ENCODE results near the gene GCSH.

GCSH gene

DNA sequence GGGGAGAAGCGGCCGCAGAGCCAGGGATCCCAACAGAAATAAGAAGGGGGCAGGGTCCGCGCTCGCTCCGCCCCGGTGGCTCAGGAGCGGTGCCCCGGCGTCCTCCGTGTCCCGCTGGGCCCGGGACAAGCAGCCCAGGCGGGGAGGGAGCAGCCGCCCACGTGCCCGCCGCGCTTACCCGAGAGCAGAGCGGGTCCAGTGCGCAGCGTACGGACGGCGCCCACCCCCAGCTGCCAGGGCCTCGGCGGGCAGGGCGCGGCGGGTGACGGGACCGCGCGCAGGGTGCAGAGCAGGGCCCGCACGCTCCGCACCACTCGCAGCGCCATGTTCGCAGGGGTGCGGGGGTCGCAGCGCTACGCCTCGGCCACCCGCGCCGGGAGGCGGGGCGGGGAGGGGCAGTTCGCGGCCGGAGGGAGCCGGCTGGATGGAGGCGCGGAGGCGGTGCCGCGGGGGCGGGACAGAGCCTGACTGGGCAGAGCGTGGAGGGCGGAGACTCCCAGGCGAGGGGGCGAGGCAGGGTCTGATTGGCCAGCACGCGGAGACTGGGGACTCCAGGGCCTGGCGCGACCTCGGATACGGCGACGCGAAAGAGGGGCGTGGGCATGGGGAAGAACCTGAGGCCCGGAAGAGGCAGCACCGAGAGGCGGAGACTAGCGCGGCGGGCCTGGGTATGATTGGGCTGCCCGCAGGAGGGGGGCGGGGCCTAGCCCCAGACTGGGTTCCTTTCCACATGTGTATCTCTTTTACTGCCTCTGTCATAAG lies at the start of gene GCSH:
Gene GCSH (minus strand): TSS at position 443 of the 762 bp plus-strand sequence. CDS start 117 bp downstream, at position 326.
- H3K4me3 Mint-ChIP-seq = peak within 1 kb of the TSS; percentile 86
- peaks cover 5% of the 10 kb centered on the region for H3K9me3 Mint-ChIP-seq
- peak within 1 kb of the TSS; percentile 67 for H3K27ac Mint-ChIP-seq
- H3K27me3 Mint-ChIP-seq = no peaks in the 10 kb centered on the region
- peaks cover 19% of the 10 kb centered on the region for H3K4me1 Mint-ChIP-seq (ENCODE audit: low read depth)
- H3K36me3 Mint-ChIP-seq (ENCODE audit: low read depth) = peaks cover 5% of the 10 kb centered on the region

GRCh38 chr16:81143921-81144471 lies 47.8 kb upstream of the GCSH start:
- H3K27me3 Mint-ChIP-seq = peaks cover 7% of the 10 kb centered on the region
- no peaks in the 10 kb centered on the region for H3K9me3 Mint-ChIP-seq
- H3K27ac Mint-ChIP-seq = no peak overlapping the region
- H3K4me3 Mint-ChIP-seq = no peak overlapping the region
- H3K4me1 Mint-ChIP-seq (ENCODE audit: low read depth) = no peaks in the 10 kb centered on the region
- H3K36me3 Mint-ChIP-seq (ENCODE audit: low read depth) = no peaks in the 10 kb centered on the region

GRCh38 chr16:81142864-81143263 lies 46.7 kb upstream of the GCSH start:
- H3K27ac Mint-ChIP-seq = no peak overlapping the region
- no peaks in the 10 kb centered on the region for H3K36me3 Mint-ChIP-seq (ENCODE audit: low read depth)
- no peaks in the 10 kb centered on the region for H3K4me1 Mint-ChIP-seq (ENCODE audit: low read depth)
- H3K27me3 Mint-ChIP-seq = peaks cover 7% of the 10 kb centered on the region
- no peaks in the 10 kb centered on the region for H3K9me3 Mint-ChIP-seq
- H3K4me3 Mint-ChIP-seq = no peak overlapping the region

GRCh38 chr16:81140930-81141780 lies 45.0 kb upstream of the GCSH start:
- Mint-ChIP-seq H3K4me3 (no peak overlapping the region), H3K27ac (no peak overlapping the region), H3K27me3 (peaks cover 5% of the 10 kb centered on the region), H3K4me1 (ENCODE audit: low read depth) (no peaks in the 10 kb centered on the region), H3K36me3 (ENCODE audit: low read depth) (no peaks in the 10 kb centered on the region), H3K9me3 (no peaks in the 10 kb centered on the region)

GRCh38 chr16:81138831-81139557 lies 42.8 kb upstream of the GCSH start:
- Mint-ChIP-seq H3K4me3 (no peak overlapping the region), H3K27me3 (no peaks in the 10 kb centered on the region), H3K27ac (no peak overlapping the region), H3K4me1 (ENCODE audit: low read depth) (no peaks in the 10 kb centered on the region), H3K36me3 (ENCODE audit: low read depth) (no peaks in the 10 kb centered on the region), H3K9me3 (no peaks in the 10 kb centered on the region)

- Mint-ChIP-seq H3K4me3 (no peak overlapping the region), H3K9me3 (no peaks in the 10 kb centered on the region), H3K27me3 (no peaks in the 10 kb centered on the region), H3K4me1 (ENCODE audit: low read depth) (no peaks in the 10 kb centered on the region), H3K27ac (no peak overlapping the region), H3K36me3 (ENCODE audit: low read depth) (no peaks in the 10 kb centered on the region)
These were observed 41.6 kb upstream of the GCSH start for GRCh38 chr16:81137754-81138153.

DNA sequence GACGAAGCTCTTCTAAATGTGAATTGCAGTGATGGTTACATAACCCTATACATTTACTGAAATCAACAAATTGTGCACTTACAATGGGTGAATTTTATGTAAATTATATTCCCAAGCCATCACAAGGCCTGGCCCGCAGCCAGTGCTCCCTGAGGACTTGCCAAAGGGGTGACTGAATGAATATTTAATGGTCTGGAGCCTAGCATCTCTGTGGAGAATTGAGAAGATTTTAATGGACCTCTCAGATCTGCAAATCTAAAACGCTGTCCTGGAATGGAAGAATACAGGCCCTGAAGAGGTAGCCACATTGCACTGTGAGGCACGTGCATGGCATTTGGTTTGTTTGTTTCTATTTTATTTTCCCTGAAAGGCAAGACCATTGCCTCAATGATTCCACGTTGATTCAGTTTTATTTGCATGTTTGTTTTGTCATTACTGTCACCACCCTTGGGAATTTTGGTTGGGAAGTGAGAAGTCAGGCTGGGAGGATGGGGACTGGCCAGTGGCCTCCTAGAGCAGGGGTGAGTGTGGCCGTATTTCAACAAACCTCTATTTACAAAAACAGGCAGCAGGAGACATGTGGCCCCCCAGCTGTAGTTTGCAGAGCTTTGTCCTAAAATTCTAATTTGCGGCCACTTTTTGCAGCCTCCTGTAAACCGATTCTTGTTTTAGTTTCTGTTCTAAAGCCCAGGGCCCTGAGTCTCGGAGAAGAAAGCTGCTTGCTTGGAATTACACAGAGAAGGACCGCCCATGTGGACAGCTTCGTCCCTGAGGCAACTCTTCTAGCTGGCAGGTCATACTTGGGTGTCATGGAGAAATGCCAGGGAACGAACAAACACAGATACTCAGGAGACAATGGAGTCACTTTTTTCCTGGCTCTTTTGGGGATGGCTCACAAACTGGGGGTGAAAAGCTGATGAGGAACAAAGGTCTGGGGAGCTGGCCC lies 40.5 kb upstream of the GCSH start:
- no peak overlapping the region for H3K27ac Mint-ChIP-seq
- H3K4me3 Mint-ChIP-seq = no peak overlapping the region
- H3K4me1 Mint-ChIP-seq (ENCODE audit: low read depth) = no peaks in the 10 kb centered on the region
- no peaks in the 10 kb centered on the region for H3K27me3 Mint-ChIP-seq
- H3K9me3 Mint-ChIP-seq = no peaks in the 10 kb centered on the region
- no peaks in the 10 kb centered on the region for H3K36me3 Mint-ChIP-seq (ENCODE audit: low read depth)

DNA sequence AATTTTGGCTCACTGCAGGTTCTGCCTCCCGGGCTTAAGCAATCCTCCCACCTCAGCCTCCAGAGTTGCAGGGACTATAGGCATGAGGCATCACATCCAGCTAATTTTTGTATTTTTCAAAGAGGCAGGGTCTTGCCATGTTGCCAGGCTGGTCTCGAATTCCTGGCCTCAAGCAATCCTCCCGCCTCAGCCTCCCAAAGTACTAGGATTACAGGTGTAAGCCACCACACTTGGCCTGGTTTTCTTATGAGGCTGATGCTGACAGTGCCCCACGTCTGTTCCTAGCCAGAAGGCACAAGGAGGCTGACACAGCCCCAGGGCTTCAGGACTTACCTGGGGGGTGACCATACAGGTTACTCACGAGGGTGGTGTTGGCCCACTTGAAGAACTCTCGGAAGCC lies 33.9 kb upstream of the GCSH start:
- H3K27me3 Mint-ChIP-seq = peaks cover 4% of the 10 kb centered on the region
- no peak overlapping the region for H3K27ac Mint-ChIP-seq
- H3K9me3 Mint-ChIP-seq = no peaks in the 10 kb centered on the region
- H3K4me3 Mint-ChIP-seq = no peak overlapping the region
- H3K36me3 Mint-ChIP-seq (ENCODE audit: low read depth) = no peaks in the 10 kb centered on the region
- no peaks in the 10 kb centered on the region for H3K4me1 Mint-ChIP-seq (ENCODE audit: low read depth)

DNA sequence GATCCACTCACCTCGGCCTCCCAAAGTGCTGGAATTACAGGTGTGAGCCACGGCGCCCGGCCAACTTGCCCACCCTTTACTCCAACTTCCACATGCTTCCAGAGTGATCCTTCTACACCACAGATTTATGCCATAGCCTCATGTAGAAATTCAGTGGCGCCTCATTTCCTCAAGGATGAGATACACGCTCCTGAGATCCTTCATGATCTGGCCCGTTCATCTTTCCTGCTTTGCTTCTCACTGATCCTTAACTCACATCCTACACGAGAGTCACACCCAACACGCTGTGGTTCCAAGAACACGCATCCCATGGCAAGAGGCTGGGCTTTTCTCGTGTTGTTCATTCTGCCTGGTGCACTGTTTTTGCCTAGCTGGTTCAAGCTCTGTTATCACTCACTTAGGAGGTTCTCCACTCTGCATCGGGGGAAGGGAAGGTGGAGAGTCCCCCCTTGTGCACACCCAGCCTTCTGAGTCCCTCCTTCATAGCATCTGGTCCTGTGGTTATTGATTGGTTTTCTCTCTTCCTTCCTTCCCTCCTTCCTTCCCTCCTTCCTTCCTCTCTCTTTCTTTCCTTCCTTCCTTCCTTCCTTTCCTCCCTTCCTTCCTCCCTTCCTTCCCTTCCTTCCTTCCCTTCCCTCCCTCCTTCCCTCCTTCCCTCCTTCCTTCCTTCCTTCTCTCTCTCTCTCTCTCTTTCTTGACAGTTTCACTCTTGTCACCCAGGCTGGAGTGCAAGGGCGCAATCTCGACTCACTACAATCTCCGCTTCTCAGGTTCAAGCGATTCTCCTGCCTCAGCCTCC lies 32.7 kb upstream of the GCSH start:
- Mint-ChIP-seq H3K27ac (no peak overlapping the region), H3K27me3 (peaks cover 4% of the 10 kb centered on the region), H3K36me3 (ENCODE audit: low read depth) (no peaks in the 10 kb centered on the region), H3K4me1 (ENCODE audit: low read depth) (no peaks in the 10 kb centered on the region), H3K4me3 (no peak overlapping the region), H3K9me3 (no peaks in the 10 kb centered on the region)

GRCh38 chr16:81127051-81127450 lies 30.9 kb upstream of the GCSH start:
- Mint-ChIP-seq H3K27me3 (peaks cover 4% of the 10 kb centered on the region), H3K4me3 (no peak overlapping the region), H3K4me1 (ENCODE audit: low read depth) (no peaks in the 10 kb centered on the region), H3K27ac (no peak overlapping the region), H3K36me3 (ENCODE audit: low read depth) (no peaks in the 10 kb centered on the region), H3K9me3 (no peaks in the 10 kb centered on the region)

DNA sequence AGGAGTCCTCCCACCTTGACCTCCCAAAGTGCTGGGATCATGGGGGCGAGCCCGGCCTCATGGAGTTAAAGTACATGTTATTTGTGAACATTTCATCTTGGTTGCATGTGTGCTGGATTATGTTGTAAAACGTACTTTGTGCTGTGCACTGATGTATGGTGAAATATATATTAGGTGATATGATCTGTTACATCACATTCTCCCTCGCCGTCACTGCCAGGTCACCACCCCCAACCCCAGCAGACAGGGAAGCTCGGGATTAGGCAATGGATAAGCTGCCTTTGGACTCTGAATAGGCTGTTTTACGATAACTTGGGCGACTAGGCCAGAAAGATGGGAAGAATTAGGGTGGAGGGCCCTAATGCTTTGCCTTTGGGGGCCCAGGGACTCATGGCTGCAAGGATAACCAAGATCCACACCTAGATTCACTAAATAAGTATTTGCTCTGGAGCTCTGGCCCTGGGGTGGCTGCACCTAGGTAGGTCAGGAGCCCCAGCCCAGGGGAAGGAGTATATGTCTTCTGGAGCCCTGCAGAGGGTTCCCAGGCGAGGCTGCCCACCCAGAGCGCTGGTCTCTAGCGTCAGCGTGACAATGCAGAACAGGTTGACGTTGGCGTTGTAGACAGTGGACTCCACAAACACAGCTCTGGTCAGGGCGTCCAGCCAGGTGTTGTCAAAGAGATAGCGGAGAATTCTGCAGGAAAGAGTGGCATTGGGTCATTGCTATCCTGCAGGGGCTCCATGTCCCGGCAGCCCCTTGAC lies 27.1 kb upstream of the GCSH start:
- no peak overlapping the region for H3K4me3 Mint-ChIP-seq
- H3K36me3 Mint-ChIP-seq (ENCODE audit: low read depth) = no peaks in the 10 kb centered on the region
- H3K27me3 Mint-ChIP-seq = peaks cover 5% of the 10 kb centered on the region
- H3K4me1 Mint-ChIP-seq (ENCODE audit: low read depth) = no peaks in the 10 kb centered on the region
- H3K9me3 Mint-ChIP-seq = no peaks in the 10 kb centered on the region
- no peak overlapping the region for H3K27ac Mint-ChIP-seq

GRCh38 chr16:81121474-81121990 lies 25.3 kb upstream of the GCSH start:
- Mint-ChIP-seq H3K4me1 (ENCODE audit: low read depth) (no peaks in the 10 kb centered on the region), H3K27me3 (peaks cover 5% of the 10 kb centered on the region), H3K36me3 (ENCODE audit: low read depth) (no peaks in the 10 kb centered on the region), H3K27ac (no peak overlapping the region), H3K9me3 (no peaks in the 10 kb centered on the region), H3K4me3 (no peak overlapping the region)

GRCh38 chr16:81117436-81117835 lies 21.2 kb upstream of the GCSH start:
- Mint-ChIP-seq H3K27ac (no peak overlapping the region), H3K9me3 (no peaks in the 10 kb centered on the region), H3K4me3 (no peak overlapping the region), H3K27me3 (peaks cover 5% of the 10 kb centered on the region), H3K36me3 (ENCODE audit: low read depth) (no peaks in the 10 kb centered on the region), H3K4me1 (ENCODE audit: low read depth) (no peaks in the 10 kb centered on the region)
